Peyer's patch (tissue), 4 donors: ENCODE data around the gene RHBDD1. TPM values are rescaled to one million over a fixed set of nuclear protein-coding genes. Genes with fewer than 3 reads are reported as not detected.

ENCODE experiments used
- DNase-seq, 3 donors: peaks; one replicate each; pipeline ENCODE4 v3.0.0-alpha.2; 2017 to 2019
- H3K27ac ChIP-seq, 4 donors: fragments of 200-600 bp; sonication (generic); one replicate each; pipeline ENCODE4 v1.5.1; 2016 to 2019
- H3K27me3 ChIP-seq, 2 donors: fragments of 200-600 bp; sonication (generic); one replicate each; pipeline ENCODE4 v1.5.1; 2019
- H3K36me3 ChIP-seq, 3 donors: fragments of 200-600 bp; sonication (generic); one replicate each; pipeline ENCODE4 v1.5.1; 2016 to 2019
- H3K4me1 ChIP-seq, 4 donors: fragments of 200-600 bp; sonication (generic); one replicate each; pipeline ENCODE4 v1.5.1; 2016 to 2019
- H3K4me3 ChIP-seq, 4 donors: fragments of 200-600 bp; sonication (generic); 1 replicate in 3 of 4; 2 replicates in 1 of 4; pipeline ENCODE4 v1.5.1; 2016 to 2019; ENCODE audit warnings: mild to moderate bottlenecking in 1 of 4
- H3K9me3 ChIP-seq, 4 donors: fragments of 200-600 bp; sonication (generic); one replicate each; pipeline ENCODE4 v1.5.1; 2016 to 2019; ENCODE audit warnings: mild to moderate bottlenecking in 1 of 4
- POLR2A ChIP-seq, 2 donors: fragments of 450-650 bp; IDR thresholded peaks; one replicate each; pipeline ENCODE4 v1.5.1; 2017; ENCODE audit warnings: antibody characterized with exemption in 2 of 2, mild to moderate bottlenecking in 2 of 2, moderate library complexity in 2 of 2
- total RNA-seq, 4 donors: library from RNA; depleted of rRNA; stranded (reverse); fragments of >200 nt; gene quantifications; one replicate each; pipeline ENCODE4 v1.1.0, GENCODE V29; 2016
- TF ChIP-seq, protein P1 (sequence below), 6 experiments: fragments of 450-650 bp in 4 of 6; fragments of 200-600 bp in 2 of 6; sonication (generic) in 1 of 6; IDR thresholded peaks; one replicate each; pipeline ENCODE4 v1.5.1; 2017 to 2019; ENCODE audit warnings: antibody characterized with exemption in 6 of 6, mild to moderate bottlenecking in 3 of 6, moderate library complexity in 1 of 6

The RHBDD1 gene
- total RNA-seq, 4 donors from 2014 or later: 12.6 to 68.5 (median 30.6) TPM

DNA sequence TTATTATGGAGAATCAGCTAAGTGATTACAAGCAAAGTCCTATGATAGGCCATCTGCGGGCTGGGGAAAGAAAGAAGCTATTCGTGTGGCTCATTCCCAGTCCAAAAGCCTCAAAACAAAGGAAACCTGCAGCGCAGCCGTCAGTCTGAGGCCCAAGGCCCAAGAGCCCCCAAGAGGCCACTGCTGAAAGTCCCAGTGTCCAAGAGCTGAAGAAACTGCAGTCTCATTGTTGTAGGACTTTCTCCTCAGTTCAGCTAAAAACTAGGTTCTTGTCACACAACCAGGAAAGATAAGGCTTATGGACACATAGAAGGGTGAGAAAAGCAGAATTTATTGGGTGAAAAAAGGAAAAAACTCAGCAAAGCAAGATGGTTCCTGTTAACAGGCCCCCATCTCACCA is 143.2 kb downstream of the RHBDD1 start:
- Histone ChIP-seq H3K27ac (no peak overlapping the region), H3K4me1 (no peaks in the 10 kb centered on the region), H3K36me3 (no peaks in the 10 kb centered on the region), H3K4me3 (no peak overlapping the region), H3K9me3 (no peaks in the 10 kb centered on the region), H3K27me3 (no peaks in the 10 kb centered on the region)
- TF ChIP-seq, protein P1, sequence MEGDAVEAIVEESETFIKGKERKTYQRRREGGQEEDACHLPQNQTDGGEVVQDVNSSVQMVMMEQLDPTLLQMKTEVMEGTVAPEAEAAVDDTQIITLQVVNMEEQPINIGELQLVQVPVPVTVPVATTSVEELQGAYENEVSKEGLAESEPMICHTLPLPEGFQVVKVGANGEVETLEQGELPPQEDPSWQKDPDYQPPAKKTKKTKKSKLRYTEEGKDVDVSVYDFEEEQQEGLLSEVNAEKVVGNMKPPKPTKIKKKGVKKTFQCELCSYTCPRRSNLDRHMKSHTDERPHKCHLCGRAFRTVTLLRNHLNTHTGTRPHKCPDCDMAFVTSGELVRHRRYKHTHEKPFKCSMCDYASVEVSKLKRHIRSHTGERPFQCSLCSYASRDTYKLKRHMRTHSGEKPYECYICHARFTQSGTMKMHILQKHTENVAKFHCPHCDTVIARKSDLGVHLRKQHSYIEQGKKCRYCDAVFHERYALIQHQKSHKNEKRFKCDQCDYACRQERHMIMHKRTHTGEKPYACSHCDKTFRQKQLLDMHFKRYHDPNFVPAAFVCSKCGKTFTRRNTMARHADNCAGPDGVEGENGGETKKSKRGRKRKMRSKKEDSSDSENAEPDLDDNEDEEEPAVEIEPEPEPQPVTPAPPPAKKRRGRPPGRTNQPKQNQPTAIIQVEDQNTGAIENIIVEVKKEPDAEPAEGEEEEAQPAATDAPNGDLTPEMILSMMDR (IDR thresholded peaks at IDR 0.05): no peak
- no peak for TF ChIP-seq POLR2A (IDR thresholded peaks at IDR 0.05)
- no peak for DNase-seq

- peaks cover 0 to 6% (median 0%) of the 10 kb centered on the region in 4 donors for H3K4me1 ChIP-seq
- H3K9me3 ChIP-seq: no peaks in the 10 kb centered on the region
- no peak overlapping the region for H3K27ac ChIP-seq
- H3K4me3 ChIP-seq: no peak overlapping the region
- H3K27me3 ChIP-seq: no peaks in the 10 kb centered on the region
- TF ChIP-seq, protein P1 (IDR thresholded peaks at IDR 0.05): no peak
- no peak for TF ChIP-seq POLR2A (IDR thresholded peaks at IDR 0.05)
- DNase-seq: no peak
- H3K36me3 ChIP-seq: no peaks in the 10 kb centered on the region
These were observed 146.0 kb downstream of the RHBDD1 start for GRCh38 chr2:226981791-226982326.

DNA sequence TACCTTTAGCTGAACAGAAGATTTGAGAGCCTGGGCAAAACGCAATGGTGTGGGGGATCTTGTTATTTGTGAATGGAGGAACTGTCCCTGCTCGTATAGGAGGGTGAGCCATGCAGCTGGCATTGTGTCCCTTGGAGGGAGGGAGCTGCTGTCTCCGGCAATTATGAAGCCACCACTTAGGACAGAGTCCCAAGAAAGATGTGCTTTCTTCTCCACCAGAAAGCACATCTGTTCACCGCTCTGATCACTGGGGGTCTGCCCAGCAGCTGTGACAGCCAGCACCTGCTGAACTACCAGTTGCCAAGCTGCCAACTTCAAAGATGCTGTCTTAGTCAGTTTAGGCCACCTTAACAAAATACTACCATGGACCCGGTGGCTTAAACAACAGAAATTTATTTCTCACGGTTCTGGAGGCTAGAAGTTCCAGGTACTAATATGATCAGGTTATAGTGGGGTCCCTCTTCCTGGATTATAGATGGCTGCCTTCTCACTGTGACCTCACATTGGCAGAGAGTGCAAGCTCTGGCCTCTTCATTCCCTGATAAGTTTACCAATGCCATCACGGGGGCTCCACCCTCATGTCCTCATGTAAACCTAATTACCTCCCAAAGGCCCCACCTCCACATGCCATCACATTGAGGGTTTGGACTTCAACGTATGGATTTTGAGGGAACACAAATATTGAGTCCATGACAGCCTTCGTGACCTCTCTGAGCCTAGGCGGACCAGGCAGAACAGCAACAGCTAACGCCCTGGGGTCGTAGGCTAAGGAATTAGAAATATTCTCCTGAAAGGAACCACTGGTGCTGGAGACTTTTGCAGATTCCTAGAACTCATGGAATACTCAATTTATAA is 148.3 kb downstream of the RHBDD1 start:
- peaks cover 0 to 6% (median 0%) of the 10 kb centered on the region in 4 donors for H3K4me1 ChIP-seq
- no peaks in the 10 kb centered on the region for H3K27me3 ChIP-seq
- H3K9me3 ChIP-seq: no peaks in the 10 kb centered on the region
- no peak for DNase-seq
- no peak overlapping the region for H3K4me3 ChIP-seq
- peak overlapping the region in 1 of 4 donors; percentile 49 for H3K27ac ChIP-seq
- TF ChIP-seq, protein P1 (IDR thresholded peaks at IDR 0.05): no peak
- TF ChIP-seq POLR2A (IDR thresholded peaks at IDR 0.05): no peak
- no peaks in the 10 kb centered on the region for H3K36me3 ChIP-seq

GRCh38 chr2:226984750-226985582 is 149.1 kb downstream of the RHBDD1 start:
- H3K9me3 ChIP-seq: no peaks in the 10 kb centered on the region
- H3K27me3 ChIP-seq: no peaks in the 10 kb centered on the region
- peaks cover 0 to 6% (median 0%) of the 10 kb centered on the region in 4 donors for H3K4me1 ChIP-seq
- H3K27ac ChIP-seq: peak overlapping the region in 2 of 4 donors; percentile 31 to 49
- no peaks in the 10 kb centered on the region for H3K36me3 ChIP-seq
- peak in 1 of 3 donors; percentile 64 for DNase-seq
- no peak for TF ChIP-seq POLR2A (IDR thresholded peaks at IDR 0.05)
- TF ChIP-seq, protein P1 (IDR thresholded peaks at IDR 0.05): peak; percentile 47 to 87 (median 75)
- H3K4me3 ChIP-seq: no peak overlapping the region

DNA sequence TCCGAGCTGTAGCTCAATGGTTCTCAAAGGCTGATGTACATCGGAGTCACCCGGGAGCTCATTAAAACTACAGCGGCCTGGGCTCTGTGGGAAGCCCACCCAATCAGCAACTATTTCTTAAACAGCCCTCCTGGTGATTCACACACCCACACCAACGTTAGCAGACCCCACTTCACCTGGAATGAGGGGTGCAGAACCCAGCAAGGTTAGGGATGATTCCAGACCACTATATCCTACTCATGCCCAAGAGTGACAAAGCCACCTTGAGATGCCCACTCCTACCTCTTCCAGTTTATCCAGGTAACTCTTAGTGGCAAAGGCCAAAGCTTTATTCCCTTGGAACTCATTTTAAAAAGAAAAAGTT is 149.7 kb downstream of the RHBDD1 start:
- TF ChIP-seq, protein P1 (IDR thresholded peaks at IDR 0.05): no peak
- no peak for TF ChIP-seq POLR2A (IDR thresholded peaks at IDR 0.05)
- H3K36me3 ChIP-seq: no peaks in the 10 kb centered on the region
- H3K4me1 ChIP-seq: peaks cover 0 to 6% (median 0%) of the 10 kb centered on the region in 4 donors
- no peaks in the 10 kb centered on the region for H3K27me3 ChIP-seq
- DNase-seq: no peak
- H3K27ac ChIP-seq: no peak overlapping the region
- H3K9me3 ChIP-seq: no peaks in the 10 kb centered on the region
- H3K4me3 ChIP-seq: no peak overlapping the region
